HG02678 (cell line): ENCODE measurements around the gene SORBS1.
"Not testable (repeated sequence)": the region's sequence is repeated elsewhere in the genome, so short reads cannot be mapped to it uniquely, and the experiment has no call there.

Source experiments
- ATAC-seq: cut with Tn5 transposase; IDR thresholded peaks from one replicate; pipeline ENCODE4 v1.9.1; 2021; ENCODE audit warnings: mild to moderate bottlenecking, moderate library complexity; ENCODE audit not compliant: unreplicated experiment

The SORBS1 gene

GRCh38 chr10:95496246-95496911 is 64.8 kb downstream of the SORBS1 start:
- no peak for ATAC-seq

DNA sequence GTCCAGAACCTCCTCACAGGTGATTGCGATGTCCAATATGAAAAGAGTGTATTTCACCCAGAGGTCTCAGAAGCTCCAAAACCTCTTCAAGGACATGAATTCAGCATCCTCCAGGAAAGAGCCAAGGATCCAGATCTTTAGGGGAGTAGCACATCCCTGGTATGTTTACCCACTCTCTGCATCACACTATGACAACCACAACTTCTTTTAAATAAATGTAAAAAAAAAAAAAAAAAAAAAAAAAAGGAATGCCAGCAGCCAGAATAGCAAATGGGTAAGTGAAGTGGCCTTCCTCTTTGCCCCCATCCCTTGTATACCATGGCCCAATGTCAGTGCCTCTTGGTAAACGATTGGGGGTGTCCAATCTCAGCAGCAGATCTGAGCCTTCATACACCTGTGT is 67.3 kb downstream of the SORBS1 start:
- no peak for ATAC-seq

- ATAC-seq, result no peak
Observed at GRCh38 chr10:95487994-95488393, 73.2 kb downstream of the SORBS1 start.

- no peak for ATAC-seq
Observed at GRCh38 chr10:95485056-95485844, 75.9 kb downstream of the SORBS1 start.

GRCh38 chr10:95482501-95483233 is 78.5 kb downstream of the SORBS1 start:
- no peak for ATAC-seq

- ATAC-seq, result no peak
Observed at GRCh38 chr10:95480901-95481491, 80.2 kb downstream of the SORBS1 start.

GRCh38 chr10:95480102-95480900 is 80.9 kb downstream of the SORBS1 start:
- no peak for ATAC-seq

DNA sequence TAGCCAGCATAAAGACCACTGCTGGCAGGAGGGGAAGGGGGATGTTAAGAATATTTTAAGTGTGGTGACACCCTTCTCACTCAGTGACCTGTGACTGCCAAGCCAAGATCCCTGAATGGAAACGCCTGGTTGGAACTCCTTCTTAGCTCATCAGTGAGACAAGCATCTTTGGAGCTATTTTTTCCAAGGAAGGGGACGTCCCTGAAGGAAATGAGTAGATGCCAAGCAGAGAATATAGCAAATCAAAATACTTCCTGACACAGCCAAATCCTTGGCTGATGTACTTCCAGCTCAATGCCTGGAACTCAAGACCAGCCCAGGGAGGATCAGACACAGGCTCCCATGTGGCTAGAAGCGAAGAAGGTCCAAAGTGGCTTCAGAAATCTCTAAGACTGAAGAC is 82.2 kb downstream of the SORBS1 start:
- no peak for ATAC-seq

GRCh38 chr10:95478185-95478584 is 83.0 kb downstream of the SORBS1 start:
- no peak for ATAC-seq

GRCh38 chr10:95477175-95477520 is 84.0 kb downstream of the SORBS1 start:
- ATAC-seq, result no peak

DNA sequence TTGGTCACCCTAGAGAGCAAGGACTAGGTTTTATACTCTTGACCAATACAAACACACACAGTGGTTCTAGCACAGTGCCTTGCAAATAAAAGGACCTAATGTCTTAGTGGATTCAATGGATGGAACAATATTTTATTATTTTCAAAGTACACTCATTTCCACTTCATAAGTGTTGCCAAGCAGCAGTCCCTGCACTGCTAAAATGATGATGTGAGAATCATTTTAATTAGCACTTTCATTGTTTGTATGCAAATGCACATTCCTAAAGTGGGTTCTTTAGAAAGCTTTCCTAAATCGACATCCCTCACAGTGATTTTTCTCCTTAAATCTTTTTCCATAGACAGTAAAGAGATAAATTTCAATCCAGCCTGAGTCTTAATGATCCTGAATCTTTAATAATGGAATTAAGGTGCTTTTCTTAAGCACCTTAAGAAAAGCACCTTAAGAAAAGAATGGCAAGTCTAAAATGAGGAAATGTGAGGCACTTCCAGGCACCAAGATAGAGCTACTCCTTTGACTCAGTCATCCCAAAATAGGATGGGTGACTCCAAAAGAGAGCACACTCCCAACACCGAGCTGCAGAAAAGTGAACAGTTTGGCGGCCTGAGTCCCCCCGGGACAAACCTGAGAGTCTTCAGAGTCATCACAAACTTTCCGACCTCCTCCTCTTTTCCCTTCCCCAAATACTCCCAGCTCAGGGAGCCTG is 84.5 kb downstream of the SORBS1 start:
- no peak for ATAC-seq

- no peak for ATAC-seq
Observed at GRCh38 chr10:95475827-95476468, 85.2 kb downstream of the SORBS1 start.

- no peak for ATAC-seq
Observed at GRCh38 chr10:95475003-95475383, 86.2 kb downstream of the SORBS1 start.

GRCh38 chr10:95474228-95475002 is 86.8 kb downstream of the SORBS1 start:
- no peak for ATAC-seq

DNA sequence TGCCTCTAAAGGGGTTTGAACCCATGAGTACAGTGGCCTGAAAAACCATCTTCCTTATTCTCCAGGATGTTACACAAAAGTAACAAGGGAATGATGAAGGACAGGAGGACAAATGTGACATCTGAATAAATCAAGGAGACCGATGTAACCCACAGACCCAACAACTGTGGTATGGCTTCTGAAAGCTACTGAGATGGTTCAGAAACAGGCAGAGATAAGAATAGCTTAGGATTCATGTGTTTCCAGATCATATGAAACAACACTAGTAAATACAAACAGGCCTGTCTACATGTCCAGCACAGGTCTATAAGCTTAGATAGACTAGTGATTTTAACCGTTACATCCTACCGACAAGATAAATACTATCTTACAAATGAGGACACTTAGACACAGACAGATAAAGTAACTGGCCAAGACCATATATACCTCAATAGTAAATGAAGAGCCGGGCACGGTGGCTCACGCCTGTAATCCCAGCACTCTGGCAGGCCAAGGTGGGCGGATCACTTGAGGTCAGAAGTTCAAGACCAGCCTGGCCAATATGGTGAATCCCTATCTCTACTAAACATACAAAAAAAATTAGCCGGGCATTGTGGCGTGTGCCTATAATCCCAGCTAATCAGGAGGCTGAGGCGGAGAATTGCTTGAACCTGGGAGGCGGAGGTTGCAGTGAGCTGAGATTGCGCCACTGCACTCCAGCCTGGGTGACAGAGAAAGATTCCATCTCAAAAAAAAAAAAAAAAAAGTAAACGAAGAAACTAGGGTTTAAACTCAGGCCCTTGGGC is 88.7 kb downstream of the SORBS1 start:
- no peak for ATAC-seq

GRCh38 chr10:95469676-95470075 is 91.5 kb downstream of the SORBS1 start:
- ATAC-seq, result no peak

DNA sequence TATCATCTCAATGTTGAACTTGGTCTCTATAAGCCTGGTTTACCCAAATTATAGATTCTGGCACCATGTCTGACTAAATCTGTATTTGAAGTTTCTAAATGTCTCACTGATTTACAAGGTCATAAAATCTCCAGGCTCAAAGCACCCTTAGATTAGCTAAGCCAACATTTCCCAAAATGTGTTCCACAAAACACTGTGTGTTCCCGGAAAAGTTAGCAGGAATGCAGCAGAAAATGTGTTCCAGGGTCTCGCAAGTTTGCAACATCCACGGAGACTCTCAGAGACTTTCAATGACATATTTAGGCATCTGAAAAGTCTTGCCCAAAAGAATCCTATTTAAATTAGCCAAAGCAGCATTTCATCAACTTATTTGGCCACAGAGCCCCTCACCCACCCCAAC is 91.9 kb downstream of the SORBS1 start:
- ATAC-seq, result no peak

GRCh38 chr10:95467642-95468041 is 93.5 kb downstream of the SORBS1 start:
- not testable (repeated sequence) for ATAC-seq
